Glutamatergic neuron (in vitro differentiated cells): ENCODE results near the gene MAP3K5. TPM values are rescaled to one million over a fixed set of nuclear protein-coding genes. Genes with fewer than 3 reads are reported as not detected.
A peak's percentile ranks its signal among the peaks of the same experiment; 100 is the strongest.

Source experiments
- DNase-seq: peaks from one replicate; pipeline ENCODE4 v3.0.0; 2022
- H3K27ac Mint-ChIP-seq: one replicate; pipeline ENCODE4 v1.8.0; 2020; ENCODE audit warnings: mild to moderate bottlenecking, mixed read lengths, inconsistent platforms; ENCODE audit not compliant: unreplicated experiment
- H3K27me3 Mint-ChIP-seq: one replicate; pipeline ENCODE4 v1.8.0; 2020; ENCODE audit warnings: mild to moderate bottlenecking, moderate library complexity, mixed read lengths, inconsistent platforms; ENCODE audit not compliant: unreplicated experiment
- H3K36me3 Mint-ChIP-seq: one replicate; pipeline ENCODE4 v1.8.0; 2020; ENCODE audit warnings: mild to moderate bottlenecking, mixed read lengths, inconsistent platforms; ENCODE audit not compliant: unreplicated experiment
- H3K4me1 Mint-ChIP-seq: one replicate; pipeline ENCODE4 v1.8.0; 2020; ENCODE audit warnings: mild to moderate bottlenecking, low read depth, mixed read lengths, inconsistent platforms; ENCODE audit not compliant: unreplicated experiment
- H3K4me3 Mint-ChIP-seq: one replicate; pipeline ENCODE4 v1.8.0; 2020; ENCODE audit warnings: mild to moderate bottlenecking, mixed read lengths, inconsistent platforms; ENCODE audit not compliant: unreplicated experiment
- H3K9me3 Mint-ChIP-seq: one replicate; pipeline ENCODE4 v1.8.0; 2020; ENCODE audit warnings: mild to moderate bottlenecking, moderate library complexity, mixed read lengths, inconsistent platforms; ENCODE audit not compliant: unreplicated experiment
- total RNA-seq: library from RNA; stranded (reverse); fragmentation: NEBNext Ultra II Directional; extraction: Animal tissue kit (Norgen Biotek cat#: 25700); gene quantifications from one replicate; pipeline ENCODE4 v1.2.1, GENCODE V29; 2021; ENCODE audit not compliant: unreplicated experiment
- TF ChIP-seq, protein P1 (sequence below): fragments of 200-600 bp; sonication (generic); IDR thresholded peaks from one replicate; pipeline ENCODE4 v1.5.0; 2021; ENCODE audit not compliant: partially characterized antibody, unreplicated experiment

Gene MAP3K5
- total RNA-seq, 1 donor from 2014 or later, result 0.66 TPM

DNA sequence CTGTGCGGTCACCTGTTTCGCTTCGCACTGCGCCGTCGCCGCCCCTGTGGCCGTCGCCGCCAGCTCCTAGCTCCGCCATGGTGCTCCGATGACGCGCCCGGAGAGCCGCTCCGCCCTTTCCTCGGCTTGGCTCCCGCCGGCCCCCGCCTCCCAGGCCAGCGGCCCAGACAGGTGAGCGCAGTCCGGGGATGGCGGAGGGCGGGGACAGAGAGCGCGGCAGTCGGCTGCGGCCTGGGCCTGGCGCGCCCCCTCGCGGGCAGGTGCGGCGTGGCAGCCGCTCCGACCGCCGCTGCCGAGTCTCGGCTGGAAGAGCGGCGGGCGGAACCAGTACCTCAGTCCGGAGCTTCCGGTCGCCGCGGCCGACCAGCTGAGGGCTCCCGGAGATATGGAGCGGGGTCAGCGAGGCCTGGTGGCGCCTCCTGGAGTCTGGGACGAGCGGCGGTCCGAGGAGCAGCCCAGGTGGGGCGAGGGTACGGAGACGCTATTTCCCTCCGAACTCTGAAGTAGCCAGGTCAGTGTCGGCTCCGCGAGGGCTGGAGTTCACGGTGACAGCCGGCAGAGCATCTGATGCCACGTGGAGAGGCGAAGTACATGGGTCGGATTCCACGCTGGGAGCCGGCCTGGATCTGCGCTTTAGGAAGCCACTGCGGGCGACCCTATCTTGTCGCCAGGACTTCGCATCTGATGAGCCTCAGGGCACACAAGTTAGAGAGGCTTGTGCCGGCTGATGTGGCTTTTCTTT lies 241.8 kb downstream of the MAP3K5 start, which contains the start of gene MAP7:
Gene MAP7, minus strand, starts transcription at position 93 of the 742 bp plus-strand sequence. Its CDS starts 14 bp downstream, at position 79.
- H3K27me3 Mint-ChIP-seq, result peaks cover 12% of the 10 kb centered on the region
- DNase-seq, result peak; percentile 60
- H3K4me3 Mint-ChIP-seq, result peak within 1 kb of the TSS; percentile 82
- TF ChIP-seq, protein P1, sequence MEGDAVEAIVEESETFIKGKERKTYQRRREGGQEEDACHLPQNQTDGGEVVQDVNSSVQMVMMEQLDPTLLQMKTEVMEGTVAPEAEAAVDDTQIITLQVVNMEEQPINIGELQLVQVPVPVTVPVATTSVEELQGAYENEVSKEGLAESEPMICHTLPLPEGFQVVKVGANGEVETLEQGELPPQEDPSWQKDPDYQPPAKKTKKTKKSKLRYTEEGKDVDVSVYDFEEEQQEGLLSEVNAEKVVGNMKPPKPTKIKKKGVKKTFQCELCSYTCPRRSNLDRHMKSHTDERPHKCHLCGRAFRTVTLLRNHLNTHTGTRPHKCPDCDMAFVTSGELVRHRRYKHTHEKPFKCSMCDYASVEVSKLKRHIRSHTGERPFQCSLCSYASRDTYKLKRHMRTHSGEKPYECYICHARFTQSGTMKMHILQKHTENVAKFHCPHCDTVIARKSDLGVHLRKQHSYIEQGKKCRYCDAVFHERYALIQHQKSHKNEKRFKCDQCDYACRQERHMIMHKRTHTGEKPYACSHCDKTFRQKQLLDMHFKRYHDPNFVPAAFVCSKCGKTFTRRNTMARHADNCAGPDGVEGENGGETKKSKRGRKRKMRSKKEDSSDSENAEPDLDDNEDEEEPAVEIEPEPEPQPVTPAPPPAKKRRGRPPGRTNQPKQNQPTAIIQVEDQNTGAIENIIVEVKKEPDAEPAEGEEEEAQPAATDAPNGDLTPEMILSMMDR, result peak; percentile 99
- no peak within 1 kb of the TSS for H3K27ac Mint-ChIP-seq
- no peaks in the 10 kb centered on the region for H3K36me3 Mint-ChIP-seq
- H3K9me3 Mint-ChIP-seq, result peaks cover 4% of the 10 kb centered on the region
- peaks cover 10% of the 10 kb centered on the region for H3K4me1 Mint-ChIP-seq

DNA sequence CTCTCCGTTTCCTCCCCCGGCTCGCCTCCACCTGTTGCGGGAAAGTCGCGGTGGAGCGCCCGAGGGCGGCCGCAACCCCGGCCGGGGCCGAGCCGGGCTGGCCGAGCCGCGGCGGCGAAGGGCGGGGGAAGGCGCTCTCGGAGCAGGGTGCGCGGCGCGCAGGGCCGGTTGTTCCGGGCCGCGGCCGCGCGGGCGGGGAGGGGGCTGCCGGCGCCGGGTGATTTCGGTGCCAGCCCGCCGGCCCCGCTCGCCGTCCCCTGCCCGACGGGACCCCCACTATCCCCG lies 242.3 kb downstream of the MAP3K5 start:
- Mint-ChIP-seq H3K36me3 (no peaks in the 10 kb centered on the region), H3K4me3 (no peak overlapping the region), H3K9me3 (peaks cover 4% of the 10 kb centered on the region), H3K4me1 (peaks cover 11% of the 10 kb centered on the region), H3K27me3 (peaks cover 12% of the 10 kb centered on the region), H3K27ac (no peak overlapping the region)
- TF ChIP-seq, protein P1, result no peak
- DNase-seq, result peak; percentile 43

DNA sequence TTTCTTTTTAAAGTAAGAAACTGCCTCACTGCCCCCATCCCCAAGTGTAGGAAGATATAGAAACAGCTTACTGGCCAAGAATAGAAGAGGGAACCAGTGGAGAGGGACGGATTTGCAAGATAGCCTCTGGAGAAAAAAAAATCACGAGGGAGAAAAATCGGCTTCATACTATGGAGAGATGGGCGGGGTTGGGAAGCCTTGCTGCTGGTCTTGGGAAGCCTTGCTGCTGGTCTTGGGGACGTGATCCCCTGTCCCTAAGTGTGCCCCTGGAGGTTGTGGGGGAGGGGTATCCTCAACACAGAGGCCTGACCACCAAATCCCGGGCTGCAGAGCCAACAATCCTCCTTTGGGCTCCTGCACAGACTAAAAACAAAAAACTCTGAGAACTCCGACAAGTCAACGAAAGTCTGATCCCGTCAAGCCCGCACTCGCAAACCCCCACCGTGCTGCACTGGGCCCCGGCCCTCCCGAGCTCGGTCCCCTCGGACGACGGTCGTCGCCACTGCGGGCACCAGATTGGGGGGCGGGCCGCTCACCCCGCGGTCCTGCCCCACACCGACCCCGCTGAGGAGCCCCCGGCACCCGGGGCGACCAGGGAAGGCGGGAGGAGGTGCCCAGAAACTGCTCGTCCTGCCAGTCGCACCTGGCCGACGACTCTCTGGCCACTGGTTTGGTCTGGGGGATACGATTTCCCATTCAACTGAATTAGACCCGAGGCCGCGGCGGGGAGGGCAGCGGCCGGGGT lies 242.8 kb downstream of the MAP3K5 start:
- peak; percentile 19 for DNase-seq
- Mint-ChIP-seq H3K36me3 (no peaks in the 10 kb centered on the region), H3K9me3 (peaks cover 4% of the 10 kb centered on the region), H3K27me3 (peaks cover 12% of the 10 kb centered on the region), H3K27ac (no peak overlapping the region), H3K4me3 (peak overlapping the region; percentile 82), H3K4me1 (peaks cover 12% of the 10 kb centered on the region)
- TF ChIP-seq, protein P1, result no peak

DNA sequence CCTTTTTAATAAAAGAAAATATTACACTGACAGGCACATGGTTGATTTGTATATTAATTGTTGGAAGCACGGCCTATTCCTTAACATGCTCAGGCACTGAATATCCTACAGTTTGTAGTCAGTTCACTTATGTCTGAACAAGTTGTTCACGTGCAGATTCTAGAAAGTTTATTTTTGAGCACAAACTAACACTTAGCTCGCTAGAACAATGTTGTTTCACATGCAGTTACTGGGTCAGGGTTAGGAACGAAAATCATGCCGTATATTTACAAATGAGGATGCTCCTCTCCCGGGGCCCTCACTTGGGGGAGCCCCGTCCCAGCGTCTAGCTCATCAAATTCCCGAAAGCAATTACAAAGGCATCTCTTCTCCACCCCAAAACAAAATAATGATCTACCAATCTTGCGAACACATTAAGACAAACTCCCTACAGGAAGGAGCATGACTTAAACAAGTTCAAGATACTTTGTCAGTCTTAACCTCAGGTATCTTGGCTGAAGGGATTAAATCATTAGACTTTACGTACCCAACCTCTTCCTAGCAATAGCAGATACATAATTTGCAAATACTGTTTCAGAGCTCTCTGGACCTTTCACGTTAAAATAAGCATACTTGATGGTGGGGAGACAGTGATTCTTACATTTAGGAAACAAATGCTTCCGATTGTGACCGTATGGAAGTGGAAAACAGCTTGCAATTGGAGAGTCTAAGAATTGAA lies 243.5 kb downstream of the MAP3K5 start:
- peak overlapping the region; percentile 82 for H3K4me3 Mint-ChIP-seq
- H3K27me3 Mint-ChIP-seq, result peaks cover 12% of the 10 kb centered on the region
- no peaks in the 10 kb centered on the region for H3K36me3 Mint-ChIP-seq
- no peak overlapping the region for H3K27ac Mint-ChIP-seq
- H3K9me3 Mint-ChIP-seq, result peaks cover 4% of the 10 kb centered on the region
- peaks cover 13% of the 10 kb centered on the region for H3K4me1 Mint-ChIP-seq
- TF ChIP-seq, protein P1, result no peak
- DNase-seq, result no peak
